Measurements from ENCODE around the gene NME3. TPM values are rescaled to one million over a fixed set of nuclear protein-coding genes. Genes with fewer than 3 reads are reported as not detected.

Gene NME3
- total RNA-seq, 4 donors from 2014 or later = 49.9 to 106 (median 87.2) TPM

GRCh38 chr16:1763521-1764511 lies 7.5 kb downstream of the NME3 start:
- Histone ChIP-seq H3K9me3 (no peaks in the 10 kb centered on the region), H3K4me1 (peaks cover 0 to 14% (median 0%) of the 10 kb centered on the region in 3 donors), H3K4me3 (no peak overlapping the region), H3K27me3 (no peaks in the 10 kb centered on the region), H3K27ac (peak overlapping the region in 2 of 4 donors; percentile 19 to 33), H3K36me3 (peaks cover 0 to 100% of the 10 kb centered on the region in 2 donors)
- 40 to 68% methylated on average over 2 to 20 of the region's 81 CpGs for WGBS, 2 donors (ENCODE audit: low coverage in 1 of 2)
- no peak for TF ChIP-seq EP300 (IDR thresholded peaks at IDR 0.05)
- TF ChIP-seq CTCF (IDR thresholded peaks at IDR 0.05) = peak in 3 of 4 experiments; percentile 30 to 42 (median 41)
- no peak for TF ChIP-seq POLR2AphosphoS5 (IDR thresholded peaks at IDR 0.05)
- ATAC-seq = peak; percentile 12

GRCh38 chr16:1762879-1763520 lies 8.3 kb downstream of the NME3 start:
- Histone ChIP-seq H3K4me1 (peaks cover 0 to 12% (median 0%) of the 10 kb centered on the region in 3 donors), H3K36me3 (peaks cover 0 to 100% of the 10 kb centered on the region in 2 donors), H3K9me3 (no peaks in the 10 kb centered on the region), H3K27ac (peak overlapping the region in 1 of 4 donors; percentile 33), H3K4me3 (no peak overlapping the region), H3K27me3 (no peaks in the 10 kb centered on the region)
- 47% methylated on average over 3 of the region's 24 CpGs; no CpG with 5 or more reads in 1 of the 2 donors for WGBS, 2 donors (ENCODE audit: low coverage in 1 of 2)
- TF ChIP-seq EP300 (IDR thresholded peaks at IDR 0.05) = no peak
- TF ChIP-seq POLR2A (IDR thresholded peaks at IDR 0.05) = no peak
- no peak for TF ChIP-seq CTCF (IDR thresholded peaks at IDR 0.05)
- no peak for TF ChIP-seq POLR2AphosphoS5 (IDR thresholded peaks at IDR 0.05)
- no peak for ATAC-seq

- Histone ChIP-seq H3K27ac (no peak overlapping the region), H3K4me1 (peaks cover 0 to 12% (median 0%) of the 10 kb centered on the region in 3 donors), H3K9me3 (no peaks in the 10 kb centered on the region), H3K27me3 (no peaks in the 10 kb centered on the region), H3K4me3 (no peak overlapping the region), H3K36me3 (peaks cover 0 to 100% of the 10 kb centered on the region in 2 donors)
- ATAC-seq = no peak
- 92 to 100% methylated on average over 1 to 5 of the region's 30 CpGs for WGBS, 2 donors (ENCODE audit: low coverage in 1 of 2)
- no peak for TF ChIP-seq POLR2A (IDR thresholded peaks at IDR 0.05)
- TF ChIP-seq POLR2AphosphoS5 (IDR thresholded peaks at IDR 0.05) = no peak
- TF ChIP-seq EP300 (IDR thresholded peaks at IDR 0.05) = no peak
- TF ChIP-seq CTCF (IDR thresholded peaks at IDR 0.05) = no peak
Measured at GRCh38 chr16:1762196-1762878, 9.0 kb downstream of the NME3 start.

- no peak overlapping the region for H3K4me3 ChIP-seq
- ATAC-seq = no peak
- no peaks in the 10 kb centered on the region for H3K9me3 ChIP-seq
- H3K27me3 ChIP-seq = no peaks in the 10 kb centered on the region
- H3K27ac ChIP-seq = no peak overlapping the region
- TF ChIP-seq EP300 (IDR thresholded peaks at IDR 0.05) = no peak
- no peak for TF ChIP-seq CTCF (IDR thresholded peaks at IDR 0.05)
- peaks cover 0 to 12% (median 0%) of the 10 kb centered on the region in 3 donors for H3K4me1 ChIP-seq
- H3K36me3 ChIP-seq = peaks cover 0 to 100% of the 10 kb centered on the region in 2 donors
- 76 to 100% methylated on average over 2 to 3 of the region's 15 CpGs for WGBS, 2 donors (ENCODE audit: low coverage in 1 of 2)
Measured at GRCh38 chr16:1761751-1762150, 9.6 kb downstream of the NME3 start.
